Spleen (tissue), 11 donors: ENCODE data around the gene MAPK8IP3. TPM values are rescaled to one million over a fixed set of nuclear protein-coding genes. Genes with fewer than 3 reads are reported as not detected.
A peak's percentile ranks its signal among the peaks of the same experiment; 100 is the strongest.

Experiments
- DNase-seq: peaks from one replicate; pipeline ENCODE4 v3.0.0-alpha.2; 2020
- H3K27ac ChIP-seq, 8 donors: fragments of 200-600 bp; sonication (generic) in 7 of 8; 1 replicate in 4 of 8; 2 replicates in 4 of 8; pipeline versions ENCODE4 v1.5.0 to v1.8.0; 2016 to 2021; ENCODE audit warnings: inconsistent platforms in 4 of 8, mild to moderate bottlenecking in 4 of 8, moderate library complexity in 1 of 8
- H3K27me3 ChIP-seq, 7 donors: fragments of 200-600 bp; sonication (generic) in 6 of 7; replicated peaks in 1 of 7; 1 replicate in 4 of 7; 2 replicates in 3 of 7; pipeline versions ENCODE4 v1.5.0 to v1.8.0; 2016 to 2021; ENCODE audit warnings: inconsistent platforms in 3 of 7, mild to moderate bottlenecking in 1 of 7
- H3K36me3 ChIP-seq, 6 donors: fragments of 200-600 bp; sonication (generic) in 5 of 6; 1 replicate in 4 of 6; 2 replicates in 2 of 6; pipeline versions ENCODE4 v1.5.0 to v1.8.0; 2016 to 2021; ENCODE audit warnings: inconsistent platforms in 2 of 6
- H3K4me1 ChIP-seq, 6 donors: fragments of 200-600 bp; sonication (generic) in 5 of 6; 1 replicate in 3 of 6; 2 replicates in 3 of 6; pipeline versions ENCODE4 v1.5.0 to v1.8.0; 2016 to 2021; ENCODE audit warnings: inconsistent platforms in 3 of 6
- H3K4me3 ChIP-seq, 8 donors: fragments of 200-600 bp; sonication (generic) in 7 of 8; 1 replicate in 4 of 8; 2 replicates in 4 of 8; pipeline versions ENCODE4 v1.5.0 to v1.8.0; 2016 to 2021; ENCODE audit warnings: inconsistent platforms in 4 of 8, mild to moderate bottlenecking in 4 of 8, moderate library complexity in 2 of 8
- H3K9me3 ChIP-seq, 8 donors: fragments of 200-600 bp; sonication (generic) in 7 of 8; 1 replicate in 4 of 8; 2 replicates in 4 of 8; pipeline versions ENCODE4 v1.5.0 to v1.8.0; 2016 to 2021; ENCODE audit warnings: inconsistent platforms in 4 of 8
- CTCF ChIP-seq, 11 experiments: fragments of 200-600 bp in 7 of 11; fragments of 450-650 bp in 4 of 11; sonication (generic) in 4 of 11; IDR thresholded peaks in 8 of 11; conservative IDR thresholded peaks in 3 of 11; 1 replicate in 7 of 11; 2 replicates in 4 of 11; pipeline versions ENCODE4 v1.4.0 to v1.8.0; 2016 to 2021; ENCODE audit warnings: antibody characterized with exemption in 11 of 11, inconsistent platforms in 4 of 11, mild to moderate bottlenecking in 1 of 11
- POLR2A ChIP-seq, 3 donors: fragments of 450-650 bp; IDR thresholded peaks; one replicate each; pipeline ENCODE4 v1.5.1; 2017; ENCODE audit warnings: antibody characterized with exemption in 3 of 3, mild to moderate bottlenecking in 1 of 3
- POLR2AphosphoS5 ChIP-seq, 3 donors: sonication (generic); formaldehyde crosslinking; IDR thresholded peaks; one replicate each; pipeline ENCODE4 v1.5.1; 2017; ENCODE audit warnings: antibody characterized with exemption in 3 of 3
- WGBS, 5 donors: extraction: QIAGEN DNeasy Blood & Tissue Kit in 3 of 5; methylation state at CpG; one replicate each; pipeline versions ENCODE4 v1.1.5 to v1.1.7; 2013 to 2018; 5-methylcytosine and 5-hydroxymethylcytosine counted together
- intact Hi-C: fragments of 100-400 bp; cut with DNase I; formaldehyde crosslinking; loops from one replicate; pipeline ENCODE4 v1.15.0; 2023; ENCODE audit warnings: low total_unique reads
- polyA plus RNA-seq, 3 donors: library from polyadenylated mRNA; stranded (reverse); fragments of 200-250 nt; gene quantifications; one replicate each; pipeline ENCODE4 v1.2.1, GENCODE V29; 2013
- total RNA-seq, 7 donors: library from RNA; depleted of rRNA in 3 of 7; stranded (reverse); fragments of >200 nt in 3 of 7; fragmentation: NEBNext Ultra II Directional in 4 of 7; extraction: Animal tissue kit (Norgen Biotek cat#: 25700) in 4 of 7; gene quantifications; one replicate each; pipeline versions ENCODE4 v1.1.0 to v1.2.1, GENCODE V29; 2016 to 2021
- donor health status: healthy with polysubstance abuse.
- donor health status: DM: no; HTN: no; CAD: no; lungs with moderate emphysema.
- donor health status: DM: no; HTN: no; CAD: no.
- donor health status: Bipolar disorder and iron deficiency.
- donor health status: healthy.
- donor health status: DM: no; HTN: no; CAD: no.
- donor health status: DM: yes; HTN: yes; CAD: no.

The MAPK8IP3 gene
- total and polyA plus RNA-seq, 10 donors = 27.2 to 134 (median 114) TPM

DNA sequence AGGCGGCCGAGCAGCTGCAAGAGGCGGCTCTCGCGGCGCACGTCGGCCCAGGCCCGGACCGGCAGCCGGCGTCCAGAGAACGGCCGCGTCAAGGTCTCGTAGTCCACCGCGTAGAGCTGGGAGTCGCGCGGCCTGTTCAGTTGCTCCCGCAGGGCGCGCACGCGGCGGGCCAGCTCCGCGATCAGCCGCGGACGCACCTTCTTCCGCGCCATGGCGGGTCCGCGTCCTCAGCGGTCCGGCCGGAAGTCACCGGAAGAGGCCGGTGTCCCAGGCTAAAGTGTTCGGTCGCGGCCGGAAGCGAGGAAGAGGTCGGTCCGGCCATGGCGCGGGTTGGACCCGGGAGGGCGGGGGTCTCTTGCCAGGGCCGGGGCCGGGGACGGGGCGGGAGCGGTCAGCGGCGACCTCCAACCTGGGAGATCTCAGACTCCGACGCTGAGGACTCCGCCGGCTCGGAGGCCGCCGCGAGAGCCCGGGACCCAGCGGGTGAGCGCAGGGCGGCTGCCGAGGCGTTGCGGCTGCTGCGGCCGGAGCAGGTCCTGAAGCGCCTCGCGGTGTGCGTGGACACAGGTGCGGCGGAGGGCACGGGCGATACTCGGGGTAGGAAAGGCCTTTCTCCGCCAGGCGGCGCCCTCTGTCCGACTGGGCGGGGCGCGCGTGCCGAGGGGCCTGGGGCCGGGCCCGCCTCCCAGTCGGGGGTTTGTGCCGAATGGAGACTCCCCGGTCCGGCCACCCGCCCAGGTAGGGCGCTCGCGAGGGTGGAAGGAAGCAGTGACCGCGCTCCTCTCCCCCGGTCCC lies 67.1 kb downstream of the MAPK8IP3 start, which contains the start of gene MRPS34:
Gene MRPS34, minus strand, starts transcription at position 227 of the 795 bp plus-strand sequence. Its CDS starts 15 bp downstream, at position 212.
- intact Hi-C loops = no loop called here
- TF ChIP-seq CTCF (IDR thresholded peaks at IDR 0.05 in 8 of 11, conservative IDR thresholded peaks at IDR 0.05 in 3 of 11) = peak; percentile 54 to 92 (median 80)
- TF ChIP-seq POLR2AphosphoS5 (IDR thresholded peaks at IDR 0.05) = peak; percentile 93 to 95 (median 95)
- TF ChIP-seq POLR2A (IDR thresholded peaks at IDR 0.05) = peak; percentile 18 to 92 (median 29)
- peak; percentile 95 for DNase-seq
- H3K36me3 ChIP-seq = peaks cover 0 to 53% (median 40%) of the 10 kb centered on the region in 6 donors
- H3K27ac ChIP-seq = peak within 1 kb of the TSS; percentile 89 to 97 (median 96)
- no peaks in the 10 kb centered on the region for H3K9me3 ChIP-seq
- H3K27me3 ChIP-seq = no peaks in the 10 kb centered on the region
- 0 to 1% (median 0%) methylated on average over 1 to 108 of the region's 108 CpGs for WGBS, 5 donors
- peaks cover 23 to 86% (median 43%) of the 10 kb centered on the region in 6 donors for H3K4me1 ChIP-seq
- H3K4me3 ChIP-seq = peak within 1 kb of the TSS; percentile 96 to 100 (median 99)

- H3K36me3 ChIP-seq = peaks cover 0 to 53% (median 36%) of the 10 kb centered on the region in 6 donors
- no peaks in the 10 kb centered on the region for H3K9me3 ChIP-seq
- DNase-seq = no peak
- no peaks in the 10 kb centered on the region for H3K27me3 ChIP-seq
- intact Hi-C loops = no loop called here
- 3 to 21% (median 18%) methylated on average over 18 to 45 of the region's 45 CpGs for WGBS, 5 donors
- peak overlapping the region; percentile 96 to 100 (median 99) for H3K4me3 ChIP-seq
- TF ChIP-seq CTCF (IDR thresholded peaks at IDR 0.05 in 8 of 11, conservative IDR thresholded peaks at IDR 0.05 in 3 of 11) (no peak), POLR2A (IDR thresholded peaks at IDR 0.05) (no peak), POLR2AphosphoS5 (IDR thresholded peaks at IDR 0.05) (peak in 1 of 3 donors; percentile 20)
- H3K27ac ChIP-seq = peak overlapping the region; percentile 89 to 97 (median 96)
- peaks cover 23 to 91% (median 43%) of the 10 kb centered on the region in 6 donors for H3K4me1 ChIP-seq
Measured at GRCh38 chr16:1773703-1774447, 67.9 kb downstream of the MAPK8IP3 start.

DNA sequence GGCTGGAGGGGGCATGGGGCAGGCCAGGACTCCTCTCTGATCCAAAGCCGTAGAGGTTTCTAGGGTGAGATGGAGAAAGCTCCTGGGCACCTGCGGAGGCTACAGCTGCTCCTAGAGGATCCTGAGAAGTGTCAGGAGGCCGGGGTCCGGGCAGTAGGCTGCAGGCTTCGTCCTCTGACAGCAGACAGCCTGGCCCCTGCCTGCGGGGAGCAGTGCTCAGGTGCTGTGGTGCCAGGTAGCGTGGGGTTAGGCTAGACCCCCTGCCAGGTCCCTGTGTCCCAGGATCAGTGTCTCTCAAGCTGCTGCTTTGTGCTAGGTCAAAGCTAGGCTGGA lies 68.4 kb downstream of the MAPK8IP3 start:
- peak overlapping the region in 6 of 8 donors; percentile 96 to 100 (median 98) for H3K4me3 ChIP-seq
- intact Hi-C loops = no loop called here

More for the DNA sequence above, 68.4 kb downstream of the MAPK8IP3 start:
- no peak for DNase-seq
- peaks cover 23 to 91% (median 41%) of the 10 kb centered on the region in 6 donors for H3K4me1 ChIP-seq
- 85 to 96% (median 90%) methylated on average over 4 to 7 of the region's 7 CpGs for WGBS, 5 donors
- no peaks in the 10 kb centered on the region for H3K27me3 ChIP-seq
- no peaks in the 10 kb centered on the region for H3K9me3 ChIP-seq
- no peak for TF ChIP-seq POLR2A (IDR thresholded peaks at IDR 0.05)
- no peak for TF ChIP-seq CTCF (IDR thresholded peaks at IDR 0.05 in 8 of 11, conservative IDR thresholded peaks at IDR 0.05 in 3 of 11)
- no peak for TF ChIP-seq POLR2AphosphoS5 (IDR thresholded peaks at IDR 0.05)
- H3K27ac ChIP-seq = peak overlapping the region in 6 of 8 donors; percentile 92 to 97 (median 96)
- peaks cover 0 to 53% (median 32%) of the 10 kb centered on the region in 6 donors for H3K36me3 ChIP-seq
